ENCODE data around the gene FGF3.

The FGF3 gene

GRCh38 chr11:69844396-69844795, 25.2 kb upstream of the FGF3 start:
- no peak for DNase-seq

DNA sequence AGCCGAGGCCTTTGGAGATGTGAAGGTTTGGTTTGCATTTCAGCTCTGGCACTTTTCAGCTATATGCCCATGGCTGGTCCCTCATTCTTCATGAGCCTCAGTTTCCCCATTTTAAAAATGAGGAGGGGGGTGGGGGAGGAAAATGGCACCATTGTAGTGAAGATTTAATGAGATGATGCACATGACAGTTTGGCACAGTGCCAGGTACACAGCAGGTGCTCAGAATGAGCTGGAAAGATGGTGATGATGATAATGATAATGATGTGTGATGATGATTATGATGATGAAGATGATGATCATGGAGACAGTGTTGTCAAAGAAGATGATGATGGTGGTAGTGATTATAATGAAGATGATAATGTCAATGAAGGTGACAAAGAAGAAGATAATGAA, 24.3 kb upstream of the FGF3 start:
- no peak for DNase-seq

- no peak for DNase-seq
Observed at GRCh38 chr11:69842746-69843528, 23.7 kb upstream of the FGF3 start.

DNA sequence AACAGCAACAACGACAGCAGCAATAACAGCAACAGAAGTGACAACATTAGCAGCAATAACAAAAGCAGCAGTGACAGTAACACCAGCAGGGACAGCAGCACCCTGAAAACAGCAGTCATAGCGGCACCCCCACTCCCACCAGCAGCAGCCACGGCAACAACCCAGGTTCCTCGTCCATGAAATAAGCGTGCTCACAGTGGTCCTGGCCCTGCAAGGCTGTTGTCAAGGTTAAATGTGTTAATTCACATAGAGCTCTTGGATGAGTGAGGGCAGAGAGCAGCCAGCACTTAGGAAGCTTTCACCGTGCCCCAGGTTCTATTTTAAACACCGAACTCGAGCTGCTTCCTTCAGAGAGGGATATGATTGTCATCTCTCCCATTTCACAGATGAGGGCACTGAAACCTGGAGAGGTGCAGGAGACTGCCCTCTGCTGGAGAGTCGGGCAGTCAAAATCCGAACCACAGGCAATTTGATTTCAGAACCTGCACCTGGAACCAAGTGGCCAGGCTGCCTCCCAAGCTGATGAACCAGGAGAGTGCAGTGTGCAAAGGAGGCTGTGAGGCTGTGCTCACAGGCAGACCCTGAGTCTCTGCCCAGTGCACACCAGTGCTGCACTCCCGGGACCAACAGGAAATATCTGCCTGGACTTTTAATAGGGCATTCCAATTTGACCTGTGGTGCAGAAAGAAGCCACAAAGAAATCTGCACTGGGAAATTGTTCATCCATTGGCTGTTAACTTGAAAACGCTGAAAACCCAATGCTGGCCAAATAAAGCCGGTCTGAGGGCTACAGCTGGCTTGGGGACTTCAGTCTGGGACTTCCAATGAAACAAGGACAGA, 22.9 kb upstream of the FGF3 start:
- DNase-seq = peak in 2 of 56 donors; percentile 16 to 20

DNA sequence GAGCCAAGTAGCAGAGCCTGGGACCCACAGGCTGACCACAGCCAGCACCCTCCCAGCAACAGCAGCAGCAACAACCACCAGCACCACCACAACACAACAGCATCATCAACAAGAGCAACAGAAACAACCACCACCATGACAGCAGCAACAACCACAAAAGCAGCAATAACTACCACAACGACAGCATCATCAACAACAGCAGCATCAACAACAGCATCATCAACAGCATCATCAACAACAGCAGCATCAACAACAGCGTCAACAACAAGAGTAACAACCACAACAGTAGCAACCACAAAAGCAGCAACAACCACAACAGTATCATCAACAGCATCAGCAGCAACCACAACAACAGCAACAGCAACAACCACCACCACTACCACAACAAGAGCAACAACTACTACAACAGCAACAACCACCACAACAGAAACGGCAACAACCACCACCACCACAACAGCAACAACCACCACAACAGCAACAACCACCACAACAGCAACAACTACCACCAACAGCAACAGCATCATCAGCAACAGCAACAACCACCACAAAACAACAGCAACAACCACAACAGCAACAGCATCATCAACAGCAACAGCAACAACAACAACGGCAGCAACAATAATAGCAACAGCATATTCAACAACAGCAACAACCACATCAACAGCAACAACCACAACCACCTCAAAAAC, 22.1 kb upstream of the FGF3 start:
- DNase-seq = no peak

- DNase-seq = no peak
Observed at GRCh38 chr11:69840371-69841169, 21.4 kb upstream of the FGF3 start.

DNA sequence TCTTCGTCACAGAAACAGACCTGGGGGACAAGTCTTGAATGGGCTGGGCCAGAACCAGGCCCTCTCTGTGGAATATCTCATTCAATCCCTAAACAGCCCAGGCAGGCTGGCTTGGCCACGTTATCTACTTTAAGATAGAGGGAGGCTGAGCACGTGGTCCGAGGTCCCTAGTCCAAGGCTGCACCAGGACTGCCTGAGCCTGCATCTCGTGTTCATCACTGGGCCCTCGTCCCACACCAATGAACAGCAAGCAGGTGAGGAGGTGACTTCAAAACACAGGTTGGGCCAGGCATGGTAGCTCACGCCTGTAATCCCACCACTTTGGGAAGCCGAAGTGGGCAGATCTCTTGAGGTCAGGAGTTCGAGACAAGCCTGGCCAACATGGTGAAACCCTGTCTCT, 20.3 kb upstream of the FGF3 start:
- no peak for DNase-seq

DNA sequence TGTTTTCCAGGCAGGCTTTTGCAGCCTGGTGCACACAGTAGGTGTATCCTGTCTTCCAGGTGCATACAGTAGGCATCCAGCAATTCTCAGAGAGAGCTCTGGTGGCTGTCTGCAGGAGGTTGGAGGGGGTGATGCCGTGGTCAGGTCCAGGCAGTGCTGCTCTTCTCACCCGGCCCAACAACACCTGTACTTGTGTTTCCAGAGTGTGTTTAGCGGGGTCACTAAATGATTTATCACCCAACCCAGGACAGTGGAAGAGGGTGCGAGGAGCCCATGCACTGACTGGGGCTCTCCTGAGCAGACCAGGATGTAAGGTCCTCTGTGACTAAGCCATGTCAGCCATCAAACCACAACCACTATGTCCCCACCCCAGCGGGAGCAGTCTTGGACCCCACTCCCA, 18.6 kb upstream of the FGF3 start:
- no peak for DNase-seq

- no peak for DNase-seq
Observed at GRCh38 chr11:69836401-69836800, 17.2 kb upstream of the FGF3 start.

- DNase-seq = no peak
Observed at GRCh38 chr11:69834811-69835800, 15.9 kb upstream of the FGF3 start.

DNA sequence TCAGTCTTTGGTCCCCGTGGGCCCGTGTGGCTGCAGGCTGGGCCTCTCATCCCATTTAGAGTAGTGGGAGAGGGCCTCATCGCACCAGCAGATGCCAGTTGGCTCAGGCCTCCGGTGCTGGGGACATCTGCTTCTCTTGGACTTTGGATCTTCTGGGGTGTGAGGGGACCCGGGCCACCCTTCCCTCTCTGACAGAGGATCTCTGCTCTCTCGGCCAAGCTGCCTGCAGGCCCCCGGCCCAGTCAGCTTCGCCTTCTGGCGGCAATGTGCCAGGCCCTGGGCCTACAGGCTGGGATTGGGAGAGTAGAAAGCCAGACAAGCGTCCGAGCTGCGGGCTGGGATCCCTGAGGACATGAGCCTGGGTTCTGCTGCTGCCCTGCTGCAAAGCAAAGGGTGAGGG, 15.0 kb upstream of the FGF3 start:
- no peak for DNase-seq

DNA sequence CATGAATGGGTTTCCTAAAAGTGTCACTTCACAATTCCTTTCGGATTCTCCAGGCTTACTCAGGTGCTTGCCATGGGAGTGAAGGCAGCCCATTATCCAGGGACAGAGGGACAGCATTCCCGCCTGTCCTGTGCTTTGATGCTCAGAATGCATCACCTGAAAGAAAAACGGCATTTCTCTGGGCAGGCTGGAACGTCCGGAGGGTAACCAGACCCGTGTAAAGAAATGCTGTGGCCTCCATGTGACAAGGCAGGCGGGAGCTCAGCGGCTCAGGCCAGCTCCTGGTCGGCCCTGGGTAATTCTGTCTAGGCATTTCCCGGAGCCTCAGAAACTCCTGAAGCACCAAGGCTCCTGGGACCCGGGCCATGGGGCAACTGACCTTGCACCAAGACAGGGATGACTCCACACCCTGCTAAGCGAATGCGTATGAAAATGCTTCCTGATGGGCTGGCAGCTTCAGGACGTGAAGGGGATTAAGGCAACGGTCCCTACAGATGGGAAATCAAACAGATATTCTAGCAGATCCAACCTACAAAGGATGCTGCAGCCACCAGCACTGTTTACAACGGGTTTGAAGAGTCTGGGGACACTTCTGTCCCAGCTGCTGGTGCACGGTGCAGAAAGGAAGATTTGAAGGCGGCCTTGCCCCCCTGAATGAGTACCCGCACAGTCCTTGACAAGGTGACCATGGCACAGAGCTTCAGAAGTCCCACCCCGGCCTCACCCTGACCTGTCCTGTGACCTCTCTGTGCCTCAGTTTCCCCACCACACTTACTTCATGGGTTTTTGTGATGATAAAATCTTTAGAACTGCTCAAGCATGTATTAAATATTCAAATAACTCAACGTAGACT, 13.6 kb upstream of the FGF3 start:
- DNase-seq = no peak

- DNase-seq = no peak
Observed at GRCh38 chr11:69831985-69832384, 12.8 kb upstream of the FGF3 start.

GRCh38 chr11:69830086-69830485, 10.9 kb upstream of the FGF3 start:
- no peak for DNase-seq

DNA sequence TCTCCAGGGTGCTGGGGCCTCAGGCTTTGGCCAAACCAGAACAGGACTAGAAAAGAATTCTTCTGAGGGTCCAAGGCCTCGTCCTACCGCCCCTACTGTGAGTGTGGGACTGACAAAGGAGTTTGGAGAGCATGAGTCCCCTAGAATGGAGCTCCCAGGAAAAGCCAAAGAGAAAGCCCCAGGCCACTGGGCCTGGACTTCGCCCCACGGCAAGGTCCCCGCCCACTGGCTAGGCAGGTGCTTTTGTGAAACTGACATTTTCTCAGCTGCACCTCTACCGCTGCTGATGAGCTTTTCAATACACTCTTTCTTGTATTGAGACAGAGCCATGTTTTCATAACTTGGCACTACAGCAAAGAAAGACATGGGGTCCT, 9.7 kb upstream of the FGF3 start:
- DNase-seq = no peak

DNA sequence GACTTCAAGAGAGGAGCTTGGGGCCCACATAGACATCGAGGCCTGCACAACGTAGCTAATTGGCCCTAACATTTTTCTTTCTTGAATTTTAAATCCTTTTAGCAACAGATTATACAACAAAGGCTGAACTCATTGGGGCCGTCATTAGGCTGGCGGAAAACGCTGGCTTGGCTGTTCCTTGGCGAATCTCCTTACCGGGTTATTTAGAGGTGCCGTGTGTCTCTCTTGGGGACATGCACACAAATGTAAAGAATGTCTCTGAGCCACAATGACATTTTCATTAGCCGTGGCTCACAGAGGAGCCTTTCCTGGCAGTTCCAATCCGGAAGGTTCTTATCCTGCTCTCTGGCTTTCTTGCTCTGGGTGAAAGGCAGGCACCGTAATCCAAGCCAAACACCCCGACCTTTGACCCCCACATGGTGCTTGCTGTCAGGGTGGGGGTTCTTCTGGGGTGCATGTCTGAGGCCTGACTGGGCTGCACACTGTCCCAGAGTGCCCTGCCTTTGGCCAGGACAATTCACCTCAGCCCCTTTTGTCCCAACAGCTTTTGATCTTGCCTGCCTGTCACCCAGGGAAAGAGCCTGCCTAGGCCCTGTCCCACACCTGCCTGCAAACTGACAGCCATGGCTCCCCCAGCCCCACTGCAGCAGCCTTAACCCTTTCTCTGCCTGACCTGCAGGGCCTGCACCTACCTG, 9.2 kb upstream of the FGF3 start:
- DNase-seq = no peak

GRCh38 chr11:69826773-69827172, 7.6 kb upstream of the FGF3 start:
- no peak for DNase-seq

GRCh38 chr11:69825941-69826340, 6.7 kb upstream of the FGF3 start:
- DNase-seq = no peak

All from nucleus accumbens (tissue), 56 donors.